HEK293T (cell line): ENCODE data around the gene FZD4.

Source experiments
- ARNT ChIP-seq: fragments of 450-650 bp; IDR thresholded peaks from 2 replicates; pipeline ENCODE4 v1.6.1; 2017; ENCODE audit warnings: mild to moderate bottlenecking
- BHLHE40 ChIP-seq: fragments of 450-650 bp; IDR thresholded peaks from 2 replicates; pipeline ENCODE4 v1.6.1; 2016; ENCODE audit warnings: mild to moderate bottlenecking, moderate library complexity, borderline replicate concordance
- CTBP1 ChIP-seq: fragments of 450-650 bp; IDR thresholded peaks from 2 replicates; pipeline ENCODE4 v1.6.1; 2016; ENCODE audit warnings: borderline replicate concordance
- ELF4 ChIP-seq: fragments of 450-650 bp; IDR thresholded peaks from 2 replicates; pipeline ENCODE4 v1.6.1; 2017; ENCODE audit warnings: antibody characterized with exemption
- FOXK2 ChIP-seq: fragments of 450-650 bp; IDR thresholded peaks from 2 replicates; pipeline ENCODE4 v1.6.1; 2016; ENCODE audit warnings: mild to moderate bottlenecking
- FOXM1 ChIP-seq: fragments of 450-650 bp; IDR thresholded peaks from 2 replicates; pipeline ENCODE4 v1.6.1; 2017; ENCODE audit warnings: mild to moderate bottlenecking, borderline replicate concordance
- HDGF ChIP-seq: fragments of 450-650 bp; IDR thresholded peaks from 2 replicates; pipeline ENCODE4 v1.6.1; 2017; ENCODE audit warnings: antibody characterized with exemption, borderline replicate concordance
- L3MBTL2 ChIP-seq: fragments of 450-650 bp; conservative IDR thresholded peaks from 2 replicates; pipeline ENCODE4 v1.6.1; 2016; ENCODE audit warnings: mild to moderate bottlenecking
- SP1 ChIP-seq: fragments of 450-650 bp; IDR thresholded peaks from 2 replicates; pipeline ENCODE4 v1.6.1; 2017
- SUZ12 ChIP-seq: fragments of 450-650 bp; IDR thresholded peaks from 2 replicates; pipeline ENCODE4 v1.6.1; 2016; ENCODE audit warnings: mild to moderate bottlenecking
- TARDBP ChIP-seq: fragments of 450-650 bp; IDR thresholded peaks from 2 replicates; pipeline ENCODE4 v1.6.1; 2016
- ZNF384 ChIP-seq: fragments of 450-650 bp; IDR thresholded peaks from 2 replicates; pipeline ENCODE4 v1.6.1; 2016
- TF ChIP-seq, protein P1 (sequence below): fragments of 450-650 bp; IDR thresholded peaks from 2 replicates; pipeline ENCODE4 v1.6.1; 2016

DNA sequence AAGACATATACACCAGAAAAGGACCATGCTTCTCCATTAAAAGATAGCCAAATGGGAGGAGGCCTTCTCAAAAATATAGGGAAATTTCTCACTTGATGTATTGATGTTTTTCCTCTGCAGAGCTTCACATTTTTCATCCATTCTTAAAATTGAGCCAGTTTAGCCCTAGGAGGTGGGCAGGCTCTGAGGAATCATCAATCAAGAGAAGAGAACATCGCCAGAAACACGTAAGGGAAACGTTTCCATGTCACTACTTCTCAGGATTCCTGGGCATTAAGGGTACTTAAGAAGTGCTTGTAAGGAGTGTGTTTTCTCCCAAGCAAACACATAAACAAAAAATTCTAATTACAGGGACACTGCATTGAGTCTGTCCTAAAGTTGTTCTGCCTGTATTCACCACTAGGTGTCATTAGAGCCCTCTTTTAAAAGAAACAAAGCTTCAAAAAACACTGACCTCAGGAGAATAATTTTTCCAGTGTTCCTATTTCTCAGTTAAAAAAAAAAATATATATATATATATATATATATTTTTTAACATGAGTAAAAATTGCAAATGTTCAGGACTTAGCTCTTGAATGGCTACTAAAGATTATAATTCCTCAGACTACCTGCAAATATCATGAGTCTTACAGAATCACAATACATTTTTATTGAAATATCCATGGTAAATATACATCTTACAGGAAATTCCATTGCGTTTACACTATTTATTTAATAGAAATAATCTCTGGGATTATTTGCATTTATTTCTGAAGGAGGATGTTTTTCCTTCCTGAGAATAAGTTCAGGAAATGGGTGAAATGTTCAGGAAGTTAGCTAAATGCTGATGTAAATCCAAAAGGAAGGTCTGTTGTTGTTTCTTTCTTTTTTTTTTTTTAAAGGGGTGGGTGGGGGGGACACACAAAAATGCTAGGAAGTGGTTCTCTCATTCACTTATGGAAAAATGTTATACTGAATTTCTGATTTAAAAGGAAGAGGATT, 16.0 kb downstream of the FZD4 start:
- TF ChIP-seq FOXM1 (no peak), SP1 (no peak), FOXK2 (no peak), SUZ12 (no peak), L3MBTL2 (no peak), ARNT (no peak), HDGF (no peak), ELF4 (no peak), ZNF384 (no peak), TARDBP (no peak), BHLHE40 (no peak), CTBP1 (no peak)
- TF ChIP-seq, protein P1, sequence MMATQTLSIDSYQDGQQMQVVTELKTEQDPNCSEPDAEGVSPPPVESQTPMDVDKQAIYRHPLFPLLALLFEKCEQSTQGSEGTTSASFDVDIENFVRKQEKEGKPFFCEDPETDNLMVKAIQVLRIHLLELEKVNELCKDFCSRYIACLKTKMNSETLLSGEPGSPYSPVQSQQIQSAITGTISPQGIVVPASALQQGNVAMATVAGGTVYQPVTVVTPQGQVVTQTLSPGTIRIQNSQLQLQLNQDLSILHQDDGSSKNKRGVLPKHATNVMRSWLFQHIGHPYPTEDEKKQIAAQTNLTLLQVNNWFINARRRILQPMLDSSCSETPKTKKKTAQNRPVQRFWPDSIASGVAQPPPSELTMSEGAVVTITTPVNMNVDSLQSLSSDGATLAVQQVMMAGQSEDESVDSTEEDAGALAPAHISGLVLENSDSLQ = no peak
